ENCODE data around the gene PROP1. TPM values are rescaled to one million over a fixed set of nuclear protein-coding genes. Genes with fewer than 3 reads are reported as not detected.
A peak's percentile ranks its signal among the peaks of the same experiment; 100 is the strongest.
"Not testable (repeated sequence)": the region's sequence is repeated elsewhere in the genome, so short reads cannot be mapped to it uniquely, and the experiment has no call there.

Gene PROP1
- total RNA-seq, 2 experiments from 2014 or later: not detected

- no TSS peak for BruUV-seq (replicated peaks)
- H3K36me3 ChIP-seq (ENCODE audit: insufficient read depth, low read length): no peaks in the 10 kb centered on the region
- H3K4me2 ChIP-seq (ENCODE audit: low read length): 0 out of 2 replicates have a peak overlapping the region, but pooled peaks have one; percentile 27
- POLR2A ChIA-PET: interaction anchor here (0.6 kb wide), 1 partner anchor 12 kb away, joined by 3 read pairs; no protein-coding TSS in a partner anchor
- peaks cover 8% of the 10 kb centered on the region for H3K4me1 ChIP-seq (ENCODE audit: insufficient read depth, low read length, poor library complexity, severe bottlenecking)
- CTCF ChIA-PET (ENCODE audit: unreplicated experiment): no interaction called here
- intact Hi-C loops (cut with micrococcal nuclease; ENCODE audit: unreplicated experiment): loop anchor here (2.0 to 5.0 kb wide), 2 partner anchors 81 to 181 kb away; no protein-coding TSS in a partner anchor
- no peaks in the 10 kb centered on the region for H3K9me3 ChIP-seq (ENCODE audit: low read length)
- TF ChIP-seq, protein P1, sequence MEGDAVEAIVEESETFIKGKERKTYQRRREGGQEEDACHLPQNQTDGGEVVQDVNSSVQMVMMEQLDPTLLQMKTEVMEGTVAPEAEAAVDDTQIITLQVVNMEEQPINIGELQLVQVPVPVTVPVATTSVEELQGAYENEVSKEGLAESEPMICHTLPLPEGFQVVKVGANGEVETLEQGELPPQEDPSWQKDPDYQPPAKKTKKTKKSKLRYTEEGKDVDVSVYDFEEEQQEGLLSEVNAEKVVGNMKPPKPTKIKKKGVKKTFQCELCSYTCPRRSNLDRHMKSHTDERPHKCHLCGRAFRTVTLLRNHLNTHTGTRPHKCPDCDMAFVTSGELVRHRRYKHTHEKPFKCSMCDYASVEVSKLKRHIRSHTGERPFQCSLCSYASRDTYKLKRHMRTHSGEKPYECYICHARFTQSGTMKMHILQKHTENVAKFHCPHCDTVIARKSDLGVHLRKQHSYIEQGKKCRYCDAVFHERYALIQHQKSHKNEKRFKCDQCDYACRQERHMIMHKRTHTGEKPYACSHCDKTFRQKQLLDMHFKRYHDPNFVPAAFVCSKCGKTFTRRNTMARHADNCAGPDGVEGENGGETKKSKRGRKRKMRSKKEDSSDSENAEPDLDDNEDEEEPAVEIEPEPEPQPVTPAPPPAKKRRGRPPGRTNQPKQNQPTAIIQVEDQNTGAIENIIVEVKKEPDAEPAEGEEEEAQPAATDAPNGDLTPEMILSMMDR (conservative IDR thresholded peaks at IDR 0.05; ENCODE audit: low read length): no peak
- TF ChIP-seq EZH2phosphoT487 (IDR thresholded peaks at IDR 0.05; ENCODE audit: borderline replicate concordance, low read depth, low read length): no peak
- no peaks in the 10 kb centered on the region for H3K79me2 ChIP-seq (ENCODE audit: insufficient read depth, low read depth, low read length)
- no peaks in the 10 kb centered on the region for H4K20me1 ChIP-seq (ENCODE audit: insufficient read depth, low read length)
- no peak overlapping the region for H2AFZ ChIP-seq (ENCODE audit: low read length)
- H3K27ac ChIP-seq (ENCODE audit: low read depth, low read length, poor library complexity, severe bottlenecking): no peak overlapping the region
- H3K9me2 ChIP-seq (ENCODE audit: insufficient read depth, low read length): no peaks in the 10 kb centered on the region
- no peak overlapping the region for H3K4me3 ChIP-seq (ENCODE audit: low read depth, low read length, poor library complexity, severe bottlenecking)
- no peak for DNase-seq (ENCODE audit: low spot score)
These were observed 14.6 kb downstream of the PROP1 start for GRCh38 chr5:177981296-177982071.

- TF ChIP-seq, protein P1 (conservative IDR thresholded peaks at IDR 0.05; ENCODE audit: low read length): no peak
- TF ChIP-seq EZH2phosphoT487 (IDR thresholded peaks at IDR 0.05; ENCODE audit: borderline replicate concordance, low read depth, low read length): no peak
- Histone ChIP-seq H3K79me2 (ENCODE audit: insufficient read depth, low read depth, low read length) (no peaks in the 10 kb centered on the region), H3K9me2 (ENCODE audit: insufficient read depth, low read length) (no peaks in the 10 kb centered on the region), H3K4me2 (ENCODE audit: low read length) (no peak overlapping the region), H4K20me1 (ENCODE audit: insufficient read depth, low read length) (no peaks in the 10 kb centered on the region), H2AFZ (ENCODE audit: low read length) (no peak overlapping the region), H3K36me3 (ENCODE audit: insufficient read depth, low read length) (no peaks in the 10 kb centered on the region), H3K9me3 (ENCODE audit: low read length) (no peaks in the 10 kb centered on the region), H3K4me1 (ENCODE audit: insufficient read depth, low read length, poor library complexity, severe bottlenecking) (peaks cover 8% of the 10 kb centered on the region), H3K27ac (ENCODE audit: low read depth, low read length, poor library complexity, severe bottlenecking) (no peak overlapping the region), H3K4me3 (ENCODE audit: low read depth, low read length, poor library complexity, severe bottlenecking) (no peak overlapping the region)
- ChIA-PET CTCF (ENCODE audit: unreplicated experiment) (no interaction called here), POLR2A (no interaction called here)
- intact Hi-C loops (cut with micrococcal nuclease; ENCODE audit: unreplicated experiment): loop anchor here (5.0 kb wide), 1 partner anchor 182 kb away; no protein-coding TSS in a partner anchor
- DNase-seq (ENCODE audit: low spot score): no peak
- no TSS peak for BruUV-seq (replicated peaks)
These were observed 15.3 kb downstream of the PROP1 start for GRCh38 chr5:177980743-177981151.

- H3K36me3 ChIP-seq (ENCODE audit: insufficient read depth, low read length); H3K4me3 ChIP-seq (ENCODE audit: low read depth, low read length, poor library complexity, severe bottlenecking); H3K4me2 ChIP-seq (ENCODE audit: low read length); H3K79me2 ChIP-seq (ENCODE audit: insufficient read depth, low read depth, low read length); H3K27ac ChIP-seq (ENCODE audit: low read depth, low read length, poor library complexity, severe bottlenecking); DNase-seq (ENCODE audit: low spot score); POLR2A ChIA-PET; CTCF ChIA-PET (ENCODE audit: unreplicated experiment); BruUV-seq (replicated peaks); H3K9me3 ChIP-seq (ENCODE audit: low read length); H2AFZ ChIP-seq (ENCODE audit: low read length); H3K9me2 ChIP-seq (ENCODE audit: insufficient read depth, low read length); H3K4me1 ChIP-seq (ENCODE audit: insufficient read depth, low read length, poor library complexity, severe bottlenecking); intact Hi-C loops (cut with micrococcal nuclease; ENCODE audit: unreplicated experiment); H4K20me1 ChIP-seq (ENCODE audit: insufficient read depth, low read length): not testable (repeated sequence)
These were observed 18.4 kb downstream of the PROP1 start for GRCh38 chr5:177977600-177977999.

All from OCI-LY7 (cell line).